ENCODE results near the gene DEFB129. TPM values are rescaled to one million over a fixed set of nuclear protein-coding genes. Genes with fewer than 3 reads are reported as not detected.

Gene DEFB129
- not detected for total RNA-seq
- not detected for polyA plus RNA-seq
- long read RNA-seq, donor 1: 0 reads
- long read RNA-seq, donor 2: 0 reads
- long read RNA-seq, donor 3: 0 reads

- no peak within 1 kb of the TSS for H3K4me3 ChIP-seq
- 71 to 82% (median 76%) methylated on average over 3 of the region's 3 CpGs for WGBS, 4 donors
- intact Hi-C loops (cut with DNase I): no loop called here
Observed at GRCh38 chr20:226958-227357, at the start of gene DEFB129. DEFB129 (plus strand) TSS chr20:227258; CDS start chr20:227289, 31 bp downstream.

GRCh38 chr20:184288-184687, 42.8 kb upstream of the DEFB129 start:
- no peak overlapping the region for H3K4me3 ChIP-seq
- H3K27me3 ChIP-seq: peaks cover 0 to 15% (median 4%) of the 10 kb centered on the region in 9 donors
- H3K4me1 ChIP-seq: no peaks in the 10 kb centered on the region
- H3K27ac ChIP-seq: no peak overlapping the region
- 44 to 55% (median 48%) methylated on average over 2 of the region's 2 CpGs for WGBS, 4 donors
- ATAC-seq (no peak), DNase-seq (no peak)
- H3K36me3 ChIP-seq: no peaks in the 10 kb centered on the region
- intact Hi-C loops (cut with DNase I): no loop called here
- no peak for TF ChIP-seq CTCF (IDR thresholded peaks at IDR 0.05)
- no peak for TF ChIP-seq POLR2A (IDR thresholded peaks at IDR 0.05)
- H3K9me3 ChIP-seq: peaks cover 0 to 17% (median 6%) of the 10 kb centered on the region in 12 donors

More at GRCh38 chr20:226958-227357, at the start of gene DEFB129:
- Histone ChIP-seq H3K27ac (peak within 1 kb of the TSS in 1 of 12 donors; percentile 51), H3K27me3 (peaks cover 0 to 1% (median 0%) of the 10 kb centered on the region in 9 donors), H3K36me3 (no peaks in the 10 kb centered on the region), H3K9me3 (no peaks in the 10 kb centered on the region), H3K4me1 (no peaks in the 10 kb centered on the region)
- DNase-seq (no peak), ATAC-seq (no peak)
- TF ChIP-seq CTCF (IDR thresholded peaks at IDR 0.05): no peak
- no peak for TF ChIP-seq POLR2A (IDR thresholded peaks at IDR 0.05)

- no peak overlapping the region for H3K4me3 ChIP-seq
- no peak for DNase-seq
- no peak overlapping the region for H3K27ac ChIP-seq
- no peaks in the 10 kb centered on the region for H3K4me1 ChIP-seq
- WGBS, 4 donors: 49 to 57% (median 54%) methylated on average over 2 of the region's 2 CpGs
- H3K36me3 ChIP-seq: no peaks in the 10 kb centered on the region
- intact Hi-C loops (cut with DNase I): no loop called here
- peaks cover 0 to 17% (median 6%) of the 10 kb centered on the region in 12 donors for H3K9me3 ChIP-seq
- ATAC-seq: no peak
- H3K27me3 ChIP-seq: no peaks in the 10 kb centered on the region
- TF ChIP-seq POLR2A (IDR thresholded peaks at IDR 0.05) (no peak), CTCF (IDR thresholded peaks at IDR 0.05) (no peak)
Observed at GRCh38 chr20:187733-188132, 39.3 kb upstream of the DEFB129 start.

- no peak for DNase-seq
- no peak within 1 kb of the TSS for H3K27ac ChIP-seq
- no peak for ATAC-seq
- H3K9me3 ChIP-seq: peaks cover 0 to 14% (median 1%) of the 10 kb centered on the region in 12 donors
- TF ChIP-seq POLR2A (IDR thresholded peaks at IDR 0.05) (no peak), CTCF (IDR thresholded peaks at IDR 0.05) (no peak)
- no peak within 1 kb of the TSS for H3K4me3 ChIP-seq
- H3K36me3 ChIP-seq: no peaks in the 10 kb centered on the region
- no peaks in the 10 kb centered on the region for H3K27me3 ChIP-seq
- intact Hi-C loops (cut with DNase I): no loop called here
- no peaks in the 10 kb centered on the region for H3K4me1 ChIP-seq
- WGBS, 4 donors: 53 to 65% (median 58%) methylated on average over 7 of the region's 7 CpGs
Observed at GRCh38 chr20:189611-190010, 37.4 kb upstream of the DEFB129 start, which contains the start of gene DEFB128. DEFB128 (minus strand) TSS chr20:189711; CDS start chr20:189623, 88 bp downstream.
